ENCODE measurements around the gene KATNIP.

The KATNIP gene

GRCh38 chr16:27549746-27550581 lies at the start of gene KATNIP, which contains the start of gene GTF3C1:
TSS of gene KATNIP (plus strand) at chr16:27550144. CDS start at chr16:27550171, 27 bp downstream.
TSS of gene GTF3C1 (minus strand) at chr16:27549913. CDS start at chr16:27549890, 23 bp downstream.
- DNase-seq (ENCODE audit: insufficient read length, low spot score) = peak; percentile 98
- peak; percentile 97 for FAIRE-seq

GRCh38 chr16:27500801-27501200 lies 49.1 kb upstream of the KATNIP start:
- DNase-seq (ENCODE audit: insufficient read length, low spot score) (no peak), FAIRE-seq (no peak)

GRCh38 chr16:27503662-27504061 lies 46.3 kb upstream of the KATNIP start:
- FAIRE-seq (no peak), DNase-seq (ENCODE audit: insufficient read length, low spot score) (no peak)

- DNase-seq (ENCODE audit: insufficient read length, low spot score) = no peak
- no peak for FAIRE-seq
These were observed 44.4 kb upstream of the KATNIP start for GRCh38 chr16:27505297-27506236.

- DNase-seq (ENCODE audit: insufficient read length, low spot score) = no peak
- FAIRE-seq = no peak
These were observed 43.2 kb upstream of the KATNIP start for GRCh38 chr16:27506771-27507170.

- no peak for FAIRE-seq
- DNase-seq (ENCODE audit: insufficient read length, low spot score) = no peak
These were observed 41.5 kb upstream of the KATNIP start for GRCh38 chr16:27508476-27508875.

- DNase-seq (ENCODE audit: insufficient read length, low spot score) (no peak), FAIRE-seq (no peak)
These were observed 38.1 kb upstream of the KATNIP start for GRCh38 chr16:27511657-27512448.

GRCh38 chr16:27514806-27515205 lies 35.1 kb upstream of the KATNIP start:
- FAIRE-seq (no peak), DNase-seq (ENCODE audit: insufficient read length, low spot score) (no peak)

GRCh38 chr16:27515874-27516353 lies 34.0 kb upstream of the KATNIP start:
- DNase-seq (ENCODE audit: insufficient read length, low spot score) = peak; percentile 40
- peak; percentile 76 for FAIRE-seq

- DNase-seq (ENCODE audit: insufficient read length, low spot score) (no peak), FAIRE-seq (no peak)
These were observed 33.6 kb upstream of the KATNIP start for GRCh38 chr16:27516365-27516764.

- no peak for FAIRE-seq
- DNase-seq (ENCODE audit: insufficient read length, low spot score) = no peak
These were observed 32.3 kb upstream of the KATNIP start for GRCh38 chr16:27517664-27518063.

- FAIRE-seq = no peak
- no peak for DNase-seq (ENCODE audit: insufficient read length, low spot score)
These were observed 31.7 kb upstream of the KATNIP start for GRCh38 chr16:27518226-27518625.

- FAIRE-seq (no peak), DNase-seq (ENCODE audit: insufficient read length, low spot score) (no peak)
These were observed 28.8 kb upstream of the KATNIP start for GRCh38 chr16:27520982-27521673.

GRCh38 chr16:27522173-27522707 lies 27.7 kb upstream of the KATNIP start:
- DNase-seq (ENCODE audit: insufficient read length, low spot score) = no peak
- FAIRE-seq = no peak

GRCh38 chr16:27526180-27526579 lies 23.8 kb upstream of the KATNIP start:
- no peak for FAIRE-seq
- DNase-seq (ENCODE audit: insufficient read length, low spot score) = no peak

GRCh38 chr16:27528294-27528693 lies 21.6 kb upstream of the KATNIP start:
- FAIRE-seq = no peak
- no peak for DNase-seq (ENCODE audit: insufficient read length, low spot score)

- DNase-seq (ENCODE audit: insufficient read length, low spot score) (no peak), FAIRE-seq (no peak)
These were observed 20.0 kb upstream of the KATNIP start for GRCh38 chr16:27529962-27530361.

GRCh38 chr16:27531186-27531585 lies 18.8 kb upstream of the KATNIP start:
- no peak for DNase-seq (ENCODE audit: insufficient read length, low spot score)
- FAIRE-seq = no peak

Data from GM19239 (cell line).